ENCODE data around the gene GRK6.

GRK6 gene

DNA sequence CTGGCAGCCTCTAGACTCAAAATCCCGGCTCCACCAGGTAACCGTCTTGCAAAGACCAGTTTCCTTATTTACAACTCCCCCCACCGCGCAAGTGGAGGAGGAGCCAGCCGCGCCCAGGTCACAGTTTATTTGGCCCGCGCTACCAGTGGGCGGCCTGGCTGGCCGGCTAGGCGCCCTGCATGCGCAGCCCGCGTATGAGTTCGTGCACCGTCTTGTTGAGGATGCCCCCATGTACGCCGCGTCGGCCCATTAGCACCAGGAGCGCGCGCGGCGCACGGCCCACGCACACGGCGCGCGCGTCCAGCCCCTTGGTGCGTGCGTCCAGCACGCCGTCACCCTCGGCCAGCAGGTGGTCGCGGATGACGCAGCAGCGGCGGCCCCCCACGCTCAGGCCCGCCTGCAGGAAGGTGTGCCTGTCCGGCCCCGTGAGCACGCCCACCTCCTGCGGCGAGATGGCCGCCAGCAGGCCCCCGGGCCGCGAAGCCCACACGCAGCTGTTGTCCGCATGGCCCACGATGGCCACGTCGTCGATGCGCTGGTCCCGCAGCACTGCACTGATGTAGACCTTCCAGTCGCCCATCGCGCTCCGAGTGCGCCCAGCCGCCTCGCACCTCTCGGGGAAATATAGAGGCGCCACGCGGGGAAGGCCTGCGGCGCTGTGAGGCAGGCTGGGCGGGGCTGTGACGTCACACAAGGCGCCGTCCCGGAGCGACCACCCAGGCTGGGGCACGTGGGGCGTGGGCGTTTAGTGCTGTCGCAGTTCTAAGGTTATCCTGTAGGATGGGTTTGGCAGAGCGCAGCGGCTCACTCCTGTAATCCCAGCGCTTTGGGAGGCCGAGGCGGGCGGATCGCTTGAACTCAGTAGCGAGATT lies 26.2 kb upstream of the GRK6 start, which contains the start of gene PFN3:
Gene PFN3 (minus strand): TSS at position 665 of the 872 bp plus-strand sequence. CDS start 85 bp downstream, at position 580.
- Histone ChIP-seq H3K9me3 (ENCODE audit: control insufficient read depth, insufficient read depth, low read length) (no peaks in the 10 kb centered on the region), H3K4me1 (ENCODE audit: control insufficient read depth, insufficient read depth, low read length) (peaks cover 7% of the 10 kb centered on the region), H3K36me3 (ENCODE audit: control insufficient read depth, insufficient read depth, low read length) (no peaks in the 10 kb centered on the region), H3K4me3 (ENCODE audit: low read length) (no peak within 1 kb of the TSS), H3K27me3 (ENCODE audit: control insufficient read depth, insufficient read depth, low read length) (peaks cover 13% of the 10 kb centered on the region; the same call in 1 of the 2 replicates), H3K27ac (ENCODE audit: low read length) (no peak within 1 kb of the TSS)
- no peak for DNase-seq (ENCODE audit: low read depth, low spot score)
- WGBS (ENCODE audit: insufficient coverage, insufficient read length), result no CpG with 5 or more reads among the region's 92 CpGs

DNA sequence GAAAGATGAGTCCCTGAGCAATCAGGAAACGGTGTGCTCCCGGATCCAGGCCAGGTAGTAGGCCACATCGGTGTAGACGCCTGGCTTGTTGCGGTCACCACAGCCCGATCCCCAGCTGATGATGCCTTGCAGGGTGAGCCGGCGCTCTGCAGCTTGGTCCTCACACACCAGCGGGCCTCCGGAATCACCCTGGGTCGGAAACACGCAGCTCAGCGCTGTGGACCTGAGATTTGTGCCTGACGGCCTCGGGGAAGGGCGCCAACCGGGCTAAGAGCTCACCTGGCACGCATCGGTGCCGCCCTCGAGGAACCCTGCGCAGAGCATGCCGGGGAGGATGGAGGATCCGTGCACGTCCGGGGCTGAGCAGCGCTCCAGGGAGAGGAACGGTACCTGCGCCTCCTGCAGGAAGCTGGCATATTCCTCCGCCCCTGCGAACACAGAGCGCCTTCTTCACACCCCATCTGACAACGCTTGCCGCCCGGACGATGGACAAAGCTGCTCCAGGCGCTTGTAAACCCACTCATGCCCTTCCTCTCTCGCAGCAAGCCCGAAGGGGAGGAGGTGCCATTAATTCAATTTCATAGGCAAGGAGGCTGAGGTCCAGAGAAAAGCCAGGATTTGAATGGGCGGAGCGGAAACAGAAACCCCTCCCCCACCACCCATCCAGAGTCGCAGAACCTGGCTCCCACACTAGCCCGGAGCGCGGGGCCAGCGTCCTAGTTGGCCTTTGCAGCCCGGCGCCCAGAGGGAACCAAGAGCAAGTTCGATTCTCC lies 24.0 kb upstream of the GRK6 start:
- no peaks in the 10 kb centered on the region for H3K36me3 ChIP-seq (ENCODE audit: control insufficient read depth, insufficient read depth, low read length)
- H3K27me3 ChIP-seq (ENCODE audit: control insufficient read depth, insufficient read depth, low read length), result peaks cover 18% of the 10 kb centered on the region; the same call in 1 of the 2 replicates
- DNase-seq (ENCODE audit: low read depth, low spot score), result peak; percentile 77
- H3K4me1 ChIP-seq (ENCODE audit: control insufficient read depth, insufficient read depth, low read length), result peaks cover 4% of the 10 kb centered on the region
- no peak overlapping the region for H3K27ac ChIP-seq (ENCODE audit: low read length)
- no peaks in the 10 kb centered on the region for H3K9me3 ChIP-seq (ENCODE audit: control insufficient read depth, insufficient read depth, low read length)
- H3K4me3 ChIP-seq (ENCODE audit: low read length), result peak overlapping the region; percentile 25; the same call in 1 of the 2 replicates
- WGBS (ENCODE audit: insufficient coverage, insufficient read length), result no CpG with 5 or more reads among the region's 49 CpGs

DNA sequence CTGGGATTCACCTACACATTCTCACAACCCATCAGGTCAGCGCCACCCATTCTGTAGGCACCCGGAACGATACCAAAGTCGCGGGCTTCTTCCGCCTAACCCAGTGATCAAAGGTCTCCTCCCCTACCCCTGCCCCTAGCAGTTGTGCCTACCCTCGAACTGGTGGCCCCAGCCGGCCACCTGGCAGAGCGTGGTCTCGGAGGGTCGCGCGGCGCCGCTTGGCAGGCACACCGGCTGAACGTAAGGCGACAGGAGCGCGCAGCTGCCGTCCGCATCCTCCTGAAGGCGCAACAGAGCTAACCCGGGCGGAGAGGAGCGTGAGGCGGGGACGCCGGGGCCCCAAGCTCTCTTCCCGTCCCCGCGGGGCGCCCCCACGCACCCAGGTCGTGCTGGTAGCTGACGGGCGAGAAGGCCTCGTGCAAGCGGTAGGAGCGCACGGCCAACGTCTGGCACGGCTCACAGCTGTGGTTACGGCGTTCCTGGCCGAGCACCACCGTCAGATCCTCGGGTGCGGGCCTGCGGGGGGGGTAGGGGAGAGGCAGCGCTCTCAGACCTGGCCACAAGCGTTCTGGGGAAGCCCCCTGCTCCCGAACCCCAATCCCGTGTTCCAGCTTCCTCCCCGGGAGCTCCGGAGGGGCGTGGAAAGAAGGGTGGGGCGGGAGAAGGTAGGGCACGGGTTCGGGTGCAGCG lies 23.2 kb upstream of the GRK6 start:
- H3K36me3 ChIP-seq (ENCODE audit: control insufficient read depth, insufficient read depth, low read length), result no peaks in the 10 kb centered on the region
- peaks cover 4% of the 10 kb centered on the region for H3K4me1 ChIP-seq (ENCODE audit: control insufficient read depth, insufficient read depth, low read length)
- no peaks in the 10 kb centered on the region for H3K9me3 ChIP-seq (ENCODE audit: control insufficient read depth, insufficient read depth, low read length)
- DNase-seq (ENCODE audit: low read depth, low spot score), result no peak
- H3K27me3 ChIP-seq (ENCODE audit: control insufficient read depth, insufficient read depth, low read length), result peaks cover 18% of the 10 kb centered on the region; the same call in 1 of the 2 replicates
- whole genome bisulfite sequencing (ENCODE audit: insufficient coverage, insufficient read length), result no CpG with 5 or more reads among the region's 61 CpGs
- peak overlapping the region; percentile 25; the same call in 1 of the 2 replicates for H3K4me3 ChIP-seq (ENCODE audit: low read length)
- no peak overlapping the region for H3K27ac ChIP-seq (ENCODE audit: low read length)

DNA sequence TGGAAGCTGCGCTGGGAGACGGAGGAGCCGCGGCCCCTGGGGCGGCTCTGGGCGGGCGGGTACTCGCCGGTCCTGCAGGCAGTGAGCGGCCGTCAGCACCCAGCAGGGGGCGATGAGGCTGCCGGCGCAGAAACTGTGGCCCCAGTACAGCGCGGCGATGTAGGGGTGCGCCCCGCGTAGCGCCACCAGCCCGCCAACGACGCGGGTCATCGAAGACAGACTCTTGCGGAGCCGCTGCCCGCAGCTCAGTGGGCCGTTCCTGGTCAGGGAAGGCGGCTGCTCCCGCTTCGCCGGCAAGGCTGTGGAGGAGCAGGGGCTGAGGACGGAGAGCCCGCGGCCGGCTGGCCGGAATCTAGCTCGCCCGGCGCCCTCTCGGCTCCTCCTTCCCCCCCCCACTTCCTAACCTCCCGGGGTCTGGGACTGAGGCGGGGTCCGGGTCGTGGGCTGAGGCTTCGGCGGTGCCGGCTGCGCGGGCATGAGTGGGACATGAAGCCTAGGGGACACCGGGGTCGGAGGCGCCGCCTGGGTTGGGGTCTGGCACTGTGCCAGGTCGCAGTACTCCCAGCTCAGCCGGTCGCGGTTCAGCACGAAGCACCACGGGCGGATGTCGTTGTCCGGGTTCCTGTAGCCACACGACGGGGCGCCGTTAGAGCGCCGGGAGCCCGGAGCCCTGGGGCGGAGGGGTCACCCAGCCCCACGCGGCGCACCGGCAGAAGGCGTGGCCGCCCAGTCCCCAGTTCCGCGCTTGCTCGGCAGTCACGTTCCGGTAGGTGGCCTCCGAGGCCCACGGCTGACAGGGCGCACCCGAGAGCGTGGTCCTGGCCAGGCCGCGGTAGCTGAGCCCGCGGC lies 22.5 kb upstream of the GRK6 start:
- H3K27ac ChIP-seq (ENCODE audit: low read length), result no peak overlapping the region
- no CpG with 5 or more reads among the region's 93 CpGs for WGBS (ENCODE audit: insufficient coverage, insufficient read length)
- H3K4me1 ChIP-seq (ENCODE audit: control insufficient read depth, insufficient read depth, low read length), result peaks cover 4% of the 10 kb centered on the region
- peaks cover 20% of the 10 kb centered on the region; the same call in 1 of the 2 replicates for H3K27me3 ChIP-seq (ENCODE audit: control insufficient read depth, insufficient read depth, low read length)
- H3K36me3 ChIP-seq (ENCODE audit: control insufficient read depth, insufficient read depth, low read length), result no peaks in the 10 kb centered on the region
- no peak for DNase-seq (ENCODE audit: low read depth, low spot score)
- H3K9me3 ChIP-seq (ENCODE audit: control insufficient read depth, insufficient read depth, low read length), result no peaks in the 10 kb centered on the region
- peak overlapping the region; percentile 25; the same call in 1 of the 2 replicates for H3K4me3 ChIP-seq (ENCODE audit: low read length)

DNA sequence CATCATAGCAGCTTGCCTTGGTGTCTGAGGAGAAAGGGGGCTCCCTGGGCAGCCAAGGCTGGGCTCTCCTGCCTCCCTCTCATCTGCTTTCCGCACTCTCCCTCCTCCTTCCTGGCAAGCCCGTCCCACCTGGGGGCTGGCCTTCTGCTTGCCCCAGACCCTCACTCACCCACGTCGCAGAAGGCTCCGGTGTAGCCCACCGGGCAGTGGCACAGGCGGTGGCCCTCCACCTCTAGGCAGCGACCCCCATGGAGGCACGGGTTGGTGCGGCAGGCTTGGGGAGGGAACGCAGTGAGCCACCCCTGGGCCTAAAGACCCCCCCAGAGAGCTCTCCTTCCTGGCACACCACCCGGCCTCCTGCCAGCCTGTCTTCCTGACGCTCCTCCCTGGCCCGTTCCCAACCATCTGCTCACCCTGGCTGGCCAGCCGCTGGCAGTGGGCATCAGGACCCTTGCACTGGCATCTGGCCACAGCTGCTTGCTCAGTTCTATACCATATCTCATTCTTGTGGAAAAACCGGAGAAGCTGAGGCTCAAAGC lies 21.8 kb upstream of the GRK6 start:
- no peak overlapping the region for H3K27ac ChIP-seq (ENCODE audit: low read length)
- peak overlapping the region; percentile 25 for H3K4me3 ChIP-seq (ENCODE audit: low read length)
- no CpG with 5 or more reads among the region's 16 CpGs for WGBS (ENCODE audit: insufficient coverage, insufficient read length)
- peaks cover 20% of the 10 kb centered on the region; the same call in 1 of the 2 replicates for H3K27me3 ChIP-seq (ENCODE audit: control insufficient read depth, insufficient read depth, low read length)
- no peak for DNase-seq (ENCODE audit: low read depth, low spot score)
- no peaks in the 10 kb centered on the region for H3K9me3 ChIP-seq (ENCODE audit: control insufficient read depth, insufficient read depth, low read length)
- peaks cover 4% of the 10 kb centered on the region for H3K4me1 ChIP-seq (ENCODE audit: control insufficient read depth, insufficient read depth, low read length)
- no peaks in the 10 kb centered on the region for H3K36me3 ChIP-seq (ENCODE audit: control insufficient read depth, insufficient read depth, low read length)

DNA sequence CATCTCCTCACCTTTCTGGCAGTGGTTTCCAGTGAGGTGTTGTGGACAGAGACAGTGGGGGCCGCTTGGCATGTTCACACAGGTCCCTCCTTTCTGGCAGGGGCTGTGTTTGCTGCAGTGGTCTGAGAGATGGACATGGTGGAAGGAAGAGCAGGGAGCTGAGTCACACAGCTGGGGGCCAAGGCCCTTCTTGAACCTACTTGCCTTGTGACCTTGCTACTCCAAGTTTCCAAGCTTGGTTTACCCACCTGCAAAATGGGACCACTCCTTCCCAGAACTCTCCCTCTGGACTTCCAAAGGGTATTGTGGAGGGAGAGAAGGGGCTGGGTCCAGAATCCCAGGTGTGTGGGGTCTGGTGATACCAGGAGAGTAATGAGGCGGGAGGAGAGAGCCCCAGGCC lies 21.2 kb upstream of the GRK6 start:
- no CpG with 5 or more reads among the region's 2 CpGs for WGBS (ENCODE audit: insufficient coverage, insufficient read length)
- Histone ChIP-seq H3K27ac (ENCODE audit: low read length) (no peak overlapping the region), H3K9me3 (ENCODE audit: control insufficient read depth, insufficient read depth, low read length) (no peaks in the 10 kb centered on the region), H3K4me1 (ENCODE audit: control insufficient read depth, insufficient read depth, low read length) (peaks cover 4% of the 10 kb centered on the region), H3K4me3 (ENCODE audit: low read length) (no peak overlapping the region), H3K27me3 (ENCODE audit: control insufficient read depth, insufficient read depth, low read length) (peaks cover 20% of the 10 kb centered on the region; the same call in 1 of the 2 replicates), H3K36me3 (ENCODE audit: control insufficient read depth, insufficient read depth, low read length) (no peaks in the 10 kb centered on the region)
- no peak for DNase-seq (ENCODE audit: low read depth, low spot score)

DNA sequence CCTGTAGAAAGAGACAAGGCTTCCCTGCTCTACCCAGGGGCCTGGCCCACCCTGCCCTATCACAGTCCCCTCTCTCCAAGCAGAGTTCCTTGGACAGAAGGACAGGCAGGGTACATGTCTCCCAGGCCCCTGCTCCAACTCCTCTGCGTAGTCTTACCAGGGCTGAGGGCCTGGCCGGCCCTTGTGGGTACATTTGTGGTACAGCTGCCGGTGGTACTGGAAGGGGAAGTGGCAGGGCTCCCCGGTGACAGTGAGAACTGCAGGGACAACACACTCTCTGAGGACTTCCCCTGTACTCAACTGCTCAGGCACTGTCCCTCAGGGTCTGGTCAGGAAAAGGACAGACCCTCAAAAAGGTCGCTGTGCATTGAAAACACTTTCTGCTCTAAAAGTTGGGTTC lies 20.7 kb upstream of the GRK6 start:
- H3K9me3 ChIP-seq (ENCODE audit: control insufficient read depth, insufficient read depth, low read length), result no peaks in the 10 kb centered on the region
- peaks cover 20% of the 10 kb centered on the region; the same call in 1 of the 2 replicates for H3K27me3 ChIP-seq (ENCODE audit: control insufficient read depth, insufficient read depth, low read length)
- DNase-seq (ENCODE audit: low read depth, low spot score), result no peak
- peaks cover 4% of the 10 kb centered on the region for H3K4me1 ChIP-seq (ENCODE audit: control insufficient read depth, insufficient read depth, low read length)
- no CpG with 5 or more reads among the region's 5 CpGs for WGBS (ENCODE audit: insufficient coverage, insufficient read length)
- no peak overlapping the region for H3K27ac ChIP-seq (ENCODE audit: low read length)
- no peak overlapping the region for H3K4me3 ChIP-seq (ENCODE audit: low read length)
- no peaks in the 10 kb centered on the region for H3K36me3 ChIP-seq (ENCODE audit: control insufficient read depth, insufficient read depth, low read length)

DNA sequence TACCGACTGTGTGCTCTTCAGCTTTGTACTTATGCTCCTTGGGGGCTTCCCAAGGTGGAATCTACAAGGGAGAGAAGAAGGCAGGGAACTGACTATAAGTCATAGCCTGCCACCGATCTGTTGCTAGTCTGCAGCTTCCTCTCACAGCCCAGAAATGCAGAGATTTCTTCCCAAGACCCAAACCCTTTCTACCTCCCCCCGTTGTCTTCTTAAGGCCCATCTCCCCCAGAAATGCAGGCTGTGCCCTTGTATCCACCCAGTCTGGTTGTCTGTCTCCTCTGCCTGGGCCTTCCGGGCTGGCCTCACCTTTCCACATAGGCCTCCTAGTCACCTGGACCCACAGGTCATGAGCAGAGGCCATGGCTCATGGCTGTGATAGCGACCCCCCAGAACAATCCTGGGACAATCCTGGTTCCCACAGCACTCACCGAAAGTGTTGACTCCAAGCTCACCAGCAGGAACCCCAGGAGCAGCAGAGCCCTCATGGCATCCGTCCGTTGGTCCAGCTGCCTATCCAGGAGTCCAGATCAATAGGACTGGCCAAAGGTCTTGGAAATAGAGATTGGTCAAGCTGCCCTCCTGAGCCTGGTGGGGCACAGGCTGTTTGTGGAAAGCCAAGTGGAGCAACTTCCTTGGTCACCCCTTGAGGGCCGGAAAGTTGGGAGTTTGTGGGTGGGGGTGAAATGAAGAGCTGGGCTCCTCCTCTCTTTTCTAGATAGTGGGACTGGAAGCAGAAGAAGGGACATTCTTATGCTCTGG lies 17.3 kb upstream of the GRK6 start, which contains the start of gene F12:
Gene F12 (minus strand): TSS at position 522 of the 759 bp plus-strand sequence. CDS start 37 bp downstream, at position 485.
- H3K27me3 ChIP-seq (ENCODE audit: control insufficient read depth, insufficient read depth, low read length), result peaks cover 15% of the 10 kb centered on the region; the same call in 1 of the 2 replicates
- H3K4me3 ChIP-seq (ENCODE audit: low read length), result no peak within 1 kb of the TSS
- H3K4me1 ChIP-seq (ENCODE audit: control insufficient read depth, insufficient read depth, low read length), result no peaks in the 10 kb centered on the region; the same call in 1 of the 2 replicates
- no peaks in the 10 kb centered on the region for H3K9me3 ChIP-seq (ENCODE audit: control insufficient read depth, insufficient read depth, low read length)
- no peaks in the 10 kb centered on the region for H3K36me3 ChIP-seq (ENCODE audit: control insufficient read depth, insufficient read depth, low read length)
- WGBS (ENCODE audit: insufficient coverage, insufficient read length), result no CpG with 5 or more reads among the region's 9 CpGs
- no peak within 1 kb of the TSS for H3K27ac ChIP-seq (ENCODE audit: low read length)
- no peak for DNase-seq (ENCODE audit: low read depth, low spot score)

DNA sequence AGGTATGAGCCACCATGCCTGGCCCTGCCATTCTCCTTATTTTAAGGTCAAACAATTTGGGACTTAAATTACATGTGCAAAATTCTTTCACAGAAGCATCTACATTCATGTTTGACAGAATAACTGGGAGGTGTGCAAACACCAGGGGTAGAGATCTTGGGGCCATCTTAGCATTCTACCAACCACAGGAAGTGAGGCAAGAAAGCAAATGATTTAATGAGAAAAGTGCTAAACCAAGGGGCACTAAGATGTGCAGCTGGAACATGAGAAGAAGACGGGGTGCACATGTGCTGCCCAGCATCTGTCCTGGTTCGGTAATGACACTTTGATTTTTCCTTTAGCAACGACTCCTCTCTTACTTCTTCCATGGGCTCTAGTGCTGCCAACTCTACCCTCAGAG lies 15.9 kb upstream of the GRK6 start:
- Histone ChIP-seq H3K27ac (ENCODE audit: low read length) (no peak overlapping the region), H3K4me1 (ENCODE audit: control insufficient read depth, insufficient read depth, low read length) (no peaks in the 10 kb centered on the region), H3K27me3 (ENCODE audit: control insufficient read depth, insufficient read depth, low read length) (peaks cover 4% of the 10 kb centered on the region; the same call in 1 of the 2 replicates), H3K4me3 (ENCODE audit: low read length) (no peak overlapping the region), H3K9me3 (ENCODE audit: control insufficient read depth, insufficient read depth, low read length) (no peaks in the 10 kb centered on the region), H3K36me3 (ENCODE audit: control insufficient read depth, insufficient read depth, low read length) (no peaks in the 10 kb centered on the region)
- DNase-seq (ENCODE audit: low read depth, low spot score), result no peak
- no CpG with 5 or more reads among the region's 3 CpGs for WGBS (ENCODE audit: insufficient coverage, insufficient read length)

Measured in iPS DF 6.9 (cell line).